Stimulated activated naive CD8-positive, alpha-beta T cell treated with anti-CD3 and anti-CD28 coated beads, Interleukin-15, amount 100 ng/mL, for 72 hours (primary cell): ENCODE measurements around the gene MYO15B.
A peak's percentile ranks its signal among the peaks of the same experiment; 100 is the strongest.
"Not testable (repeated sequence)": the region's sequence is repeated elsewhere in the genome, so short reads cannot be mapped to it uniquely, and the experiment has no call there.

Experiments used
- ATAC-seq: fragments of 150-1000 bp; cut with Tn5 transposase; 2 replicates; pipeline ENCODE4 v1.10.0; 2021; ENCODE audit warnings: mild to moderate bottlenecking, moderate library complexity
- DNase-seq, 2 donors: peaks; one replicate each; pipeline ENCODE4 v3.0.0; 2021 to 2022
- H3K27ac Mint-ChIP-seq, 2 donors: one replicate each; pipeline ENCODE4 v1.8.0; 2022; ENCODE audit warnings: mild to moderate bottlenecking in 2 of 2, mixed read lengths in 2 of 2, moderate library complexity in 2 of 2
- H3K27me3 Mint-ChIP-seq: one replicate; pipeline ENCODE4 v1.8.0; 2022; ENCODE audit warnings: mixed read lengths
- H3K4me1 Mint-ChIP-seq: one replicate; pipeline ENCODE4 v1.8.0; 2022; ENCODE audit warnings: mild to moderate bottlenecking, mixed read lengths
- H3K4me3 Mint-ChIP-seq, 2 donors: one replicate each; pipeline ENCODE4 v1.8.0; 2022; ENCODE audit warnings: mild to moderate bottlenecking in 2 of 2, mixed read lengths in 2 of 2, moderate library complexity in 1 of 2
- H3K9me3 Mint-ChIP-seq, 2 donors: one replicate each; pipeline ENCODE4 v1.8.0; 2022; ENCODE audit warnings: mixed read lengths in 2 of 2

MYO15B gene

DNA sequence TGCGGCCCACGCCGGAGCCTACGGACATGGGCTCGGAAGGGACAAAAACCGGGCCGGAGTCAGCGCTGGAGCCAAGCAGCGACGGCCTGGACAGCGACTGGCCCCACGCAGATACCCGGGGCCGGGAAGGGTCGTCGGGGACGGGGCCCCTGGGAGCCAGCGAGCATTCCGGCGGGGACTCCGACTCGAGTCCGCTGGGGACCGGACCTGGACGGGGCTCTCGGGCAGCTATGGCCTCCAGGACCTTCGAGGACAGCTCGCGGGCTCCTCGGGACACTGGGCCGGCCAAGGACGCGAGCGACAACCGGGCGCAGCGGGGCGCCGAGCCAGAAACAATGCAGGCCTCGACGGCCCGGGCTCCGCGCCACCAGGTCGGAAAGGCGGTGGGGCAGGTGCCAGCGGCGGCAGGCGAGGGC is 1.0 kb downstream of the MYO15B start:
- Mint-ChIP-seq H3K27me3 (no peaks in the 10 kb centered on the region), H3K9me3 (no peaks in the 10 kb centered on the region), H3K27ac (peak overlapping the region in 1 of 2 donors; percentile 50), H3K4me1 (peaks cover 17% of the 10 kb centered on the region), H3K4me3 (peak overlapping the region; percentile 84 to 91)
- no peak for DNase-seq
- peak; percentile 41 for ATAC-seq

DNA sequence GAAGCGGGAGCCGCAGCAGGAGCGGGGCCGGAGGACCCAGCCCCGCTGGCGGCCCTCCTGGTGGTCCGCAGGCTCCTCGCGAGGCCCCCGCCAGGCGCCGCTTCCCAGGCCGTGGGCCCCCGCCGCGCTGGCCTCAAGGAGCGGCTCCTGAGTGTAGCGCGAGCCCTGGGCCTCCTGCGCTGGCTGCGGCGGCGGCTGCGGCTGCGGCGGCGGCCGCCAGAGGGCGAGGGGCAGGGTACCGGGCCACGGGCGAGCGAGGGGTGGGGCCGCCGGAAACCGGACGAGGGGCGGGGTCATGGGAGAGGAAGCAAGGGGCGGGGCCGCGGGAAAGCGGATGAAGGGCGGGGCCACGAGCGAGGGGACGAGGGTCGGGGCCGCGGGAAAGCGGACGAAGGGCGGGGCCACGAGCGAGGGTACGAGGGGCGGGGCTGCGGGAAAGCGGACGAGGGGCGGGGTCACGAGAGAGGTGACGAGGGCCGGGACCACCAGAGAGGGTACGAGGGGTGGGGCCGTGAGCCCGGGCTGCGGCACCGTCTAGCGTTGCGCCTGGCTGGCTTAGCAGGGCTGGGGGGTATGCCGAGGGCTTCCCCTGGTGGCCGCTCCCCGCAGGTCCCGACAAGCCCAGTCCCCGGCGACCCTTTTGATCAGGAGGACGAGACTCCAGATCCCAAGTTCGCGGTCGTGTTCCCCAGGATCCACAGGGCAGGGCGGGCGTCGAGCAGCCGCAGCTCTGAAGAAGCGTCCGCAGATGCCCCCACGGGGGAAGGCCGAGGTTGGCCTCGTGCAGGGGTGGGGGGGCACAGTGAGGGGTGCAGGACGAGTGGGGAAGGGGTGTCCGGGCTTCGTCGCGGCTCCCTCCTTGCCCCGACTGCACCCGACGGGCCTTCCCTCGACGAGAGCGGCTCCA is 1.7 kb downstream of the MYO15B start:
- Mint-ChIP-seq H3K4me3 (peak overlapping the region; percentile 72 to 84), H3K4me1 (peaks cover 17% of the 10 kb centered on the region), H3K27ac (no peak overlapping the region), H3K27me3 (no peaks in the 10 kb centered on the region), H3K9me3 (no peaks in the 10 kb centered on the region)
- DNase-seq (peak; percentile 93 to 97), ATAC-seq (peak; percentile 83)

DNA sequence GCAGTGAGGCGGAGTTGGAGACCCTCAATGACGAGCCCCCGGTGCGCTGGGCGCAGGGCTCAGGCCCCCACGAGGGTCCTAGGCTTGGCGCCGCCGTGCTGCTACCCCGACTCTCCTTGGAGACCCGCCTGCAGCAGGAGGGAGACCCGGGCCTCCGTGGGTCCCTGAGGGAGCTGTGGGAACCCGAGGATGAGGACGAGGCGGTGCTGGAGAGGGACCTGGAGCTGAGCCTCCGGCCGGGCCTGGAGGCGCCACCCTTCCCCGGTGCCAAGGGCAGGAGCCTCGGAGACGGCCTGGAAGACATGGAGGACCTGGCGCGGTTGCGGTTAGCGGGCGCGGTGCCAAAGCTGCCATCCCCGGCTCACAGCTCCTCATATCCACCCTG is 2.3 kb downstream of the MYO15B start:
- Mint-ChIP-seq H3K9me3 (no peaks in the 10 kb centered on the region), H3K27me3 (no peaks in the 10 kb centered on the region), H3K4me1 (peaks cover 17% of the 10 kb centered on the region), H3K4me3 (peak overlapping the region; percentile 22 to 33), H3K27ac (no peak overlapping the region)
- ATAC-seq = no peak
- no peak for DNase-seq

DNA sequence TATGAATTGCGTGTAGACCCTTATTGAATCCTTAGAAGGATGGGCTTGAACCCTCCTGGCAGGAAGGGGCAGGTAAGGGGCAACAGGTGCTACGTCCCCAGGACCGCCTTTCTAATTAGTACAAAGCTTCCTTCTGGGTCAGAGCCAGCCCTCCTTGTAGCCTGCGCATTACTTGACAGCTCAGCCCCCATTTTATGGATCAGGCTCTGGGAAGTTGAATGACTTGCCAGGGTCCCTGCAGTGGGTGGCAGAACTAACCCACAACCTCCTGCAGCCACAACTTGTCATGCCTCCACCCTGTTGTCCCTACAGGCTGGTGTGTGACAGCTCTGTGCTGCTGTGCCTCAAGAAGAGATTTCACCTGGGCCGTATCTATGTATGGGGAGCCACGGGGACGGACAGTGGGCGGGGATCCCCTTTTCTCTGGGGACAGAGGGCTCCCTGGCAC is 2.7 kb downstream of the MYO15B start:
- no peak overlapping the region for H3K27ac Mint-ChIP-seq
- no peak for ATAC-seq
- H3K27me3 Mint-ChIP-seq = no peaks in the 10 kb centered on the region
- peak overlapping the region; percentile 22 to 33 for H3K4me3 Mint-ChIP-seq
- H3K9me3 Mint-ChIP-seq = no peaks in the 10 kb centered on the region
- DNase-seq = no peak
- H3K4me1 Mint-ChIP-seq = peaks cover 17% of the 10 kb centered on the region

DNA sequence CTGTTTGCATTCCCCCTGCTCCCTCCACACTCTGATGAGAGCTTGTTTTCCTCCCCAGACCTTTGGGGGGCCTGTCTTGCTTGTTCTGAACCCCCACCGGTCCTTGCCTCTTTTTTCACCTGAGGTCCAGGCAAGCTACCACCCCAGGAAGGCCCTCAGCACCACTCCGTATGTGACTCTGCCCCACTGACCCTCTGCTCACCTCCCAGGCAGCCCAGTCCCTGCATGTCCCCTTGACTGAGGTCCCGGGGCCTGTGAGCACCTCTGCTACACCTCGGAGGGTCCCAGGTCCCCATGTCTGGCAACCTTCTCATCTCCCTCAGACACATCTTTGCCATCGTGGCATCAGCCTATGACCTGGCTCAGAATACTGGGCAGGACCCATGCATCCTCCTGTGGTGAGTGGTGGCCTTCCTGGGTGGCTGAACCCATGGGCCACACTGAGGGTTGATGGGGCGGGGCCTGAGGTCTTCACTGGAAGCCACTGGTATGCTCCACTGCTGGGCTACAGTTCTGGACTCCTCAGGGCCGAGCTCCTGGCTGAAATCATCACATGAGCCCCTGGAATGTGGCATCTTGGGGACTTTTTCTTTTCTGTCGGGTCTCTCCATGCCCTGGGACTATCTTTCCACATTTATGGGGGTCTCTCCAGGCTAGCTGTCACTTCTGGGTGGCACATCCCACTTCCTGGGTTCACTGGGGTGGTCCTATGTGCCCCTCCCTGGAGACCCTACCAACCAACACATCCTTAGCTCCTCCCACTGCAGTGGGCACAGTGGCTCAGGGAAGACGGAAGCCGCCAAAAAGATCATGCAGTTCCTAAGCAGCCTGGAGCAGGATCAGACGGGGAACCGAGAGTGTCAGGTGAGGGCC is 3.5 kb downstream of the MYO15B start:
- no peak for ATAC-seq
- Mint-ChIP-seq H3K4me3 (peak overlapping the region; percentile 10 to 43), H3K27ac (peak overlapping the region in 1 of 2 donors; percentile 74), H3K27me3 (no peaks in the 10 kb centered on the region), H3K9me3 (no peaks in the 10 kb centered on the region), H3K4me1 (peaks cover 17% of the 10 kb centered on the region)
- no peak for DNase-seq

DNA sequence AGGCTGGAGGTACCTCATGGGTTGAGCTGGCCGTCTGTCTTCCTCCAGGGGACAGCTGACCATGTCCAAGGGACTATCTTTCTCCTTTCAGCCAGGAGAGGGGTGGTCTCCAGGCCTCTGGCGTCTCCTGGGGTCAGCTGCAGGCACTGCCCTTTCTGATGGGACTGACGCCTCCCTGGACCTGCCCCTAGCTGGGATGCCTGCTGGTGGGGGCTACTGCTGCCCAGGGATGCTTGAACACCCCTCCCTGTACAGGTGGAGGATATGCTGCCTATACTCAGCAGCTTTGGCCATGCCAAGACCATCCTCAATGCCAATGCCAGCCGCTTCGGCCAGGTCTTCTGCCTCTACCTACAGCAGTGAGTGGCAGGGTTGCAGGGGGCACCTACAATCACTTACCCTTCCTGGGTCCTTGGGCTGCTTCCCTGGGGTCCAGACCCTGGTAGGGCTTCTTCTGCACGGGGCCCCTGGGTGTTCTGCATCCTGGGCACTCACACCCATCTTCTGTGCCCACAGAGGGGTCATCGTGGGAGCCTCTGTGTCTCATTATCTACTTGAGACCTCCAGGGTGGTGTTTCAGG is 4.2 kb downstream of the MYO15B start:
- H3K27me3 Mint-ChIP-seq = no peaks in the 10 kb centered on the region
- H3K9me3 Mint-ChIP-seq = no peaks in the 10 kb centered on the region
- ATAC-seq (no peak), DNase-seq (no peak)
- peaks cover 17% of the 10 kb centered on the region for H3K4me1 Mint-ChIP-seq
- H3K4me3 Mint-ChIP-seq = no peak overlapping the region
- no peak overlapping the region for H3K27ac Mint-ChIP-seq

DNA sequence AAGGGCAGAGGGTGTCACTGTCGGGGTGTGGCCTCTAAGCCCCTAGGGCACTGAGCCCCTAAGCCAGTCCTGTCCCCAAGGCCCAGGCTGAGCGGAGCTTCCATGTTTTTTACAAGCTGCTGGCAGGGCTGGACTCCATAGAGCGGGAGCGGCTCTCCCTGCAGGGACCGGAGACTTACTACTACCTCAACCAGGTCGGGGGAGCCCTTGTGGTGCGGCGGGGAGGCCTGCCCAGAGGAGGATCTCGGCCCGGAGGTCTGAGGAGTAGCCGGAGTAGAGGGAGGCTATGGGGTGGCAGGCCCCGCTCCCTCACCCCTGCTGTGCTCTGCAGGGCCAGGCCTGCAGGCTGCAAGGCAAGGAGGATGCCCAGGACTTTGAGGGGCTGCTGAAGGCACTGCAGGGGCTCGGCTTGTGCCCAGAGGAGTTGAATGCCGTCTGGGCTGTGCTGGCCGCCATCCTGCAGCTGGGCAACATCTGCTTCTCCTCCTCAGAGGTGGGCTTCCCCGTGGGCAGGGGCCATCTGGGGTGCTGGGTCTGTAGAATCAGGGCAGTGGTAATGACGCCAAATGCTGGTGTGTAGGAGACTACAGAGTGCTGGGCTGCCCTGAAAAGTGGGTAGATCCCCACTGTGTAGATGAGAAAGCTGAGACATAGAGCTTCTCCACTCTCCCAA is 4.9 kb downstream of the MYO15B start:
- H3K4me1 Mint-ChIP-seq = peaks cover 11% of the 10 kb centered on the region
- ATAC-seq (no peak), DNase-seq (no peak)
- no peaks in the 10 kb centered on the region for H3K27me3 Mint-ChIP-seq
- no peak overlapping the region for H3K4me3 Mint-ChIP-seq
- peak overlapping the region in 1 of 2 donors; percentile 89 for H3K27ac Mint-ChIP-seq
- H3K9me3 Mint-ChIP-seq = no peaks in the 10 kb centered on the region

DNA sequence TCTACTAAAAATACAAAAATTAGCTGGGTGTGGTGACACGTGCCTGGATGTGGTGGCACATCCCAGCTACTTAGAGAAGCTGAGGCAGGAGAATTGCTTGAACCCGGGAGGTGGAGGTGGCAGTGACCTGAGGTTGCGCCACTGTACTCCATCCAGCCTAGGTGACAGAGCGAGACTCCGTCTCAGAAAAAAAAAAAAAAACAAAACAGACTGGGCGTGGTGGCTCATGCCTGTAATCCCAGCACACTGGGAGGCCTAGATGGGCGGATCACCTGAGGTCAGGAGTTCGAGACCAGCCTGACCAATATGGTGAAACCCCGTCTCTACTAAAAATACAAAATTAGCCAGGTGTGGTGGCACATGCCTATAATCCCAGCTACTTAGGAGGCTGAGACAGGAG is 5.8 kb downstream of the MYO15B start:
- H3K27ac Mint-ChIP-seq = not testable (repeated sequence)

DNA sequence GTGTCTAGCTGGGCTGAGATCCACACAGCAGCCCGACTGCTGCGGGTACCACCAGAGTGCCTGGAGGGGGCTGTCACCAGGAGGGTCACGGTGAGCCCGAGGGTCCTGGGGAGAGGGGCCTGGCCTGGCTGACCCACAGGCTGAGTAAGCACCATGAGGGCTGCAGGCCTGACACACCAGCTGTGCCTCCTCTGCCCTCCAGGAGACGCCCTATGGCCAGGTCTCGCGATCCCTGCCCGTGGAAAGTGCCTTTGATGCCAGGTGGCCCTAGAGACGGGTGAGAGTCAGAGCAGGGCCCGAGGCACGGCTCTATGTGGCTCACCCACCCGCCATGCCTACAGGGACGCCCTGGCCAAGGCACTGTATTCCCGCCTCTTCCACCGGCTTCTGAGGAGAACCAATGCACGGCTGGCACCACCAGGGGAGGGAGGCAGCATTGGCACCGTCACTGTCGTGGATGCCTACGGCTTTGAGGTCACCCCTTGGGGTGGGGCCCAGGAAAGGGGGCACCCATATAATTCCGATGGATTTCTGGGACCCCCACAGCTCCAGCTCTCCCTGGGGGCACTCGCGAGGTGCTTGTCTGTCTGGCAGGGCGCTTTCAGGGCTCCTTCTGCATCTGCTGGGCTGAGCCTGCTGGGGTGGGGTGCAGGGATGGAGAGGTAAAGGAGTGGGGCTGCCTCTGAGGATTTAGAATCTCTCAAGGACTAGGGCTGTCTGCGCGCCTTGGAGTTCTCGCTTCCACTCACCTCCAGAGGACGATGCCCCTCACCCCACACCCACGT is 7.1 kb downstream of the MYO15B start:
- Mint-ChIP-seq H3K4me3 (no peak overlapping the region), H3K9me3 (no peaks in the 10 kb centered on the region), H3K4me1 (peaks cover 7% of the 10 kb centered on the region), H3K27ac (no peak overlapping the region), H3K27me3 (no peaks in the 10 kb centered on the region)
- DNase-seq (no peak), ATAC-seq (no peak)

More for the DNA sequence above, 5.8 kb downstream of the MYO15B start:
- H3K4me3 Mint-ChIP-seq, H3K9me3 Mint-ChIP-seq, ATAC-seq, H3K4me1 Mint-ChIP-seq, H3K27me3 Mint-ChIP-seq, DNase-seq: not testable (repeated sequence)

DNA sequence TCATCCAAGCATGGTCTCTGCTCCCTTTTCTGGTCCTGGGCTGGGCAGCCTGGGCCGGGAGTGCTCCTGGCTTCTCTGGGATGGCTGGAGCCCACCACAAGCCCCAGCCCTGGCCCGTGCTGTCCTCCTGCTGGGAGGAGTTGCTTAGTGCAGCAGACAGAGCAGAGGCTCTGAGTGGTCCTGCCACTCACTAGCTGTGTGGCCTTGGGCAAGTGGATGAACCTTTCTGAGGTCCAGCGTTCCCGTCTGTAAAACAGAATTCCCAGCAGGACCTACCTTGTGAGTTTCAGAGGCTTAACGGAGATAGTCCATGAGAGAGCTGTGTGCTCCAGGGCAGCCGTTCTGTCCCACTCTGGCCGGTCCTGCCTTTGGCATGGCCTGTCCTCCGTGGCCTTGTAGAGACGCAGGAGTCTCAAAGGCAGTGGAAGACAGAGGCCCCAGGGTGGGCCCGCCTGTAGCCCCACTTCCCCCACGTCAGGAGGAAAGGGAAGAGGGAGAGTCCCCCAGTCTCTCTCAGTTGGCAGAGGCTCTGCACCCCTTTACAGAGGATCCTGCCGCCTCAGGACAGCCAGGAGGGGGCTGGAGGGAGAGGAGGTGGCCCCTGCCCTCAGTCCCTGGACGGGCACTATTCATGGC is 7.8 kb downstream of the MYO15B start:
- peaks cover 7% of the 10 kb centered on the region for H3K4me1 Mint-ChIP-seq
- DNase-seq (no peak), ATAC-seq (no peak)
- H3K27me3 Mint-ChIP-seq = no peaks in the 10 kb centered on the region
- no peaks in the 10 kb centered on the region for H3K9me3 Mint-ChIP-seq
- no peak overlapping the region for H3K27ac Mint-ChIP-seq
- H3K4me3 Mint-ChIP-seq = no peak overlapping the region

DNA sequence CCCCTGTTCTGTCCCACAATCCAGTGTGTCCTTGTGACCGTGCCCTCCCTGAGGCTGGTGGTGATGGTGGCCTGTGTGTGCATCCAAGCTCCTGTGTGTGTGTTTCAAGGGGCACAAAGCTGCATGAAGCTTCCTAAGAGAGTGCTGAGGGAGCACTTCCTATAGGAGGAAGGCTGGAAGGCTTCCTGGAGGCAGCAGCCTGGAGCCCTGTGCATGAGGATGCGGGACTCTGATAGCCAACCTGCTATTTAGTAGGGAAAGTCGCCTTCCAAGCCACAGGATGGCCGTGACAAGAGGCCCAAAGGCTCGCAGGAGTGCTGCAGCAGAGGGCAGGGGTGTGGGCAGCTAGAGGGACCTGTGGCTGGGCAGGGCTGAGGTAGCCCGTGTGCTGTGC is 8.3 kb downstream of the MYO15B start:
- Mint-ChIP-seq H3K4me1 (peaks cover 4% of the 10 kb centered on the region), H3K9me3 (no peaks in the 10 kb centered on the region), H3K27me3 (no peaks in the 10 kb centered on the region), H3K4me3 (no peak overlapping the region), H3K27ac (no peak overlapping the region)
- no peak for ATAC-seq
- no peak for DNase-seq

DNA sequence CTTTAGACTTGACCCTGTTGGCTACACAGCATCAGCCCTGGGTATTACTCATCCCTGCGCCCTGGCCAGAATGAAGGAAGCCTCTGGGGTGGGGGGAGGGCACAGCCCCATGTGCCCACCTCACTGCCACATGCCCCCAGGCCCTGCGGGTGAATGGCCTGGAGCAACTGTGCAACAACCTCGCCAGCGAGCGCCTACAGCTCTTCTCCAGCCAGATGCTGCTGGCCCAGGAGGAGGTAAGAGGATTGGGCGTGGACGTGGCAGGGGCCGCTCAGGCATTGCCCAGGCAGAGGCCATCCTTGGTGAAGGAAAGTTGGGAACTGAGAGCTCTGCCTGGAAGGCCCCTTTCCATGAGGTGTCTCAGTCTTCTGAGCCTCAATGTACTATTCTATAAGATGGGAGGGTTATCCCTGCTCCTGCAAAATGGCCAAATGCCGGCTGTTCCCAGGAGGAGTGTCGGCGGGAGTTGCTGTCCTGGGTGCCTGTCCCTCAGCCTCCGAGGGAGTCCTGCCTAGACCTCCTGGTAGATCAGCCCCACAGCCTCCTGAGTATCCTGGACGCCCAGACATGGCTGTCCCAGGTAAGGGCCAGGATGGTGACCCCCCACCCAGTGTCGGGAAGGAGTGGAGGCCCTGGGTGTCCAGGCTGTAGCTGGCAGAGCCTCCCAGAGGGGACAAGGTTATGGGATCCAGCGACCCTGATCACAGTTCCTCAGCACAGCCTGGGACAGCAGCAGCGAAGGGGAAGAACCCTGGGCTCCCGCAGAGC is 8.9 kb downstream of the MYO15B start:
- H3K27me3 Mint-ChIP-seq = no peaks in the 10 kb centered on the region
- no peak overlapping the region for H3K4me3 Mint-ChIP-seq
- ATAC-seq = no peak
- no peak for DNase-seq
- H3K4me1 Mint-ChIP-seq = no peaks in the 10 kb centered on the region
- no peak overlapping the region for H3K27ac Mint-ChIP-seq
- no peaks in the 10 kb centered on the region for H3K9me3 Mint-ChIP-seq

DNA sequence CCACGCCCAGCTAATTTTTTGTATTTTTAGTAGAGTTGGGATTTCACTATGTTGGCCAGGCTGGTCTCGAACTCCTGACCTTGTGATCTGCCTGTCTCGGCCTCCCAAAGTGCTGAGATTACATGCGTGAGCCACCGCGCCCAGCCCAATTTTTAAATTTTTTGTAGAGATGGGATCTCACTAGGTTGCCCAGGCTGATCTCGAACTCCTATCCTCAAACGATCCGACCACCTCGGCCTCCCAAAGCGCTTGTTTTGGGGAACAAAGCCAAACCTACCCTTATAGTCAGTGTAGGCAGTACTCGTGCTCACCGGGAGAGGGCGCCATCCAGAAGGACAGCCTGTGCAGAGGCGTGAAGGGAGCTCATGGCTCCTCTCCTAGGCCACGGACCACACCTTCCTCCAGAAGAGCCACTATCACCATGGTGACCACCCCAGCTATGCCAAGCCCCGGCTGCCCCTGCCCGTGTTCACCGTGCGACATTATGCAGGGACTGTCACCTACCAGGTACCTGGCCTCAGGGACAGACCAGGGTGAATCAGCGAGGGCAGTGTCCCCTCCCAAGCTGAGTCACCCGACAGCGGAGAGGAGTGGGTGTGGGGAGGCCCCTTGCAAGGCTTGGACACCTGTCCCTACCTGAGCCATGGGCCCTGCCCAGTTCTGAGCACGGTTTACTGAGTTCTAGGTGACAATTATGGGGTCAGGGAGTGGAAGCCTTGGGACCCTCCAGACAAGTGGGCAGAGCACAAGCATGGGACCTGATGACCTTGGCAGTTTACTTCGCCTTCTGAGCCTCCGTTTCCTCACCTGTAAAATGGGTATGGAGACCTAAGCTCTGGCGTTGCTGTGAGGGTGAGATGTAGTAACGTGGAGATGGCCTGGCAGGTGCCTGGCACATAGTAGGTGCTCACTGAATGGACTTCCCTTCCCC is 13.7 kb downstream of the MYO15B start:
- DNase-seq (peak; percentile 57 to 64), ATAC-seq (peak; percentile 81)
- Mint-ChIP-seq H3K4me1 (no peaks in the 10 kb centered on the region), H3K4me3 (no peak overlapping the region), H3K27me3 (no peaks in the 10 kb centered on the region), H3K9me3 (no peaks in the 10 kb centered on the region), H3K27ac (no peak overlapping the region)
